ENCODE measurements around the gene P2RY6. TPM values are rescaled to one million over a fixed set of nuclear protein-coding genes. Genes with fewer than 3 reads are reported as not detected.

Gene P2RY6
- total and polyA plus RNA-seq, 2 experiments from 2014 or later: 2.6 to 8.9 TPM

GRCh38 chr11:73295996-73296318, 23.8 kb downstream of the P2RY6 start:
- H2AFZ ChIP-seq: no peak overlapping the region
- no peaks in the 10 kb centered on the region for H3K36me3 ChIP-seq (replicated peaks; ENCODE audit: insufficient read depth, low read depth)
- H3K27me3 ChIP-seq: no peaks in the 10 kb centered on the region
- no peaks in the 10 kb centered on the region for H3K4me1 ChIP-seq (ENCODE audit: insufficient read depth)
- H3K79me2 ChIP-seq: no peaks in the 10 kb centered on the region
- H3K9me3 ChIP-seq (ENCODE audit: low read depth): no peaks in the 10 kb centered on the region
- H3K4me2 ChIP-seq: no peak overlapping the region
- H4K20me1 ChIP-seq (ENCODE audit: insufficient read depth, poor library complexity, severe bottlenecking): no peaks in the 10 kb centered on the region
- no peak overlapping the region for H3K27ac ChIP-seq
- no peak for DNase-seq (ENCODE audit: low spot score)
- H3K4me3 ChIP-seq: no peak overlapping the region
- TF ChIP-seq EZH2phosphoT487 (IDR thresholded peaks at IDR 0.05; ENCODE audit: low read depth, severe bottlenecking, unreplicated experiment) (no peak), CTCF (IDR thresholded peaks at IDR 0.05; ENCODE audit: poor library complexity) (no peak), EZH2 (IDR thresholded peaks at IDR 0.05; ENCODE audit: borderline replicate concordance) (no peak)
- WGBS (ENCODE audit: low lambda C conversion rate, missing lambda C conversion rate): 96% methylated on average over 3 of the region's 3 CpGs
- no peaks in the 10 kb centered on the region for H3K9me2 ChIP-seq (replicated peaks; ENCODE audit: insufficient read depth)

- Histone ChIP-seq H4K20me1 (ENCODE audit: insufficient read depth, poor library complexity, severe bottlenecking) (no peaks in the 10 kb centered on the region), H3K27ac (no peak overlapping the region), H2AFZ (no peak overlapping the region), H3K79me2 (no peaks in the 10 kb centered on the region), H3K4me2 (no peak overlapping the region), H3K36me3 (replicated peaks; ENCODE audit: insufficient read depth, low read depth) (no peaks in the 10 kb centered on the region), H3K4me1 (ENCODE audit: insufficient read depth) (no peaks in the 10 kb centered on the region), H3K27me3 (no peaks in the 10 kb centered on the region), H3K4me3 (no peak overlapping the region), H3K9me2 (replicated peaks; ENCODE audit: insufficient read depth) (no peaks in the 10 kb centered on the region), H3K9me3 (ENCODE audit: low read depth) (no peaks in the 10 kb centered on the region)
- TF ChIP-seq EZH2 (IDR thresholded peaks at IDR 0.05; ENCODE audit: borderline replicate concordance): no peak
- no peak for TF ChIP-seq CTCF (IDR thresholded peaks at IDR 0.05; ENCODE audit: poor library complexity)
- no peak for TF ChIP-seq EZH2phosphoT487 (IDR thresholded peaks at IDR 0.05; ENCODE audit: low read depth, severe bottlenecking, unreplicated experiment)
- WGBS (ENCODE audit: low lambda C conversion rate, missing lambda C conversion rate): 95% methylated on average over 31 of the region's 35 CpGs
- DNase-seq (ENCODE audit: low spot score): no peak
Measured at GRCh38 chr11:73296501-73297230, 24.5 kb downstream of the P2RY6 start.

GRCh38 chr11:73297231-73297590, 25.1 kb downstream of the P2RY6 start:
- 96% methylated on average over 18 of the region's 18 CpGs for WGBS (ENCODE audit: low lambda C conversion rate, missing lambda C conversion rate)
- Histone ChIP-seq H3K4me1 (ENCODE audit: insufficient read depth) (no peaks in the 10 kb centered on the region), H3K36me3 (replicated peaks; ENCODE audit: insufficient read depth, low read depth) (no peaks in the 10 kb centered on the region), H4K20me1 (ENCODE audit: insufficient read depth, poor library complexity, severe bottlenecking) (no peaks in the 10 kb centered on the region), H3K79me2 (no peaks in the 10 kb centered on the region), H3K27me3 (no peaks in the 10 kb centered on the region), H3K9me2 (replicated peaks; ENCODE audit: insufficient read depth) (no peaks in the 10 kb centered on the region), H3K27ac (no peak overlapping the region), H2AFZ (no peak overlapping the region), H3K9me3 (ENCODE audit: low read depth) (no peaks in the 10 kb centered on the region), H3K4me3 (no peak overlapping the region), H3K4me2 (no peak overlapping the region)
- no peak for TF ChIP-seq CTCF (IDR thresholded peaks at IDR 0.05; ENCODE audit: poor library complexity)
- TF ChIP-seq EZH2phosphoT487 (IDR thresholded peaks at IDR 0.05; ENCODE audit: low read depth, severe bottlenecking, unreplicated experiment): no peak
- TF ChIP-seq EZH2 (IDR thresholded peaks at IDR 0.05; ENCODE audit: borderline replicate concordance): no peak
- no peak for DNase-seq (ENCODE audit: low spot score)
